A549 (cell line): ENCODE results near the gene HOMER3. TPM values are rescaled to one million over a fixed set of nuclear protein-coding genes. Genes with fewer than 3 reads are reported as not detected.

Source experiments
- ATAC-seq, 2 experiments: fragments of 200-7000 bp in 1 of 2; fragments of >200 bp in 1 of 2; cut with Nextera tagmentation in 1 of 2; cut with Tn5 transposase in 1 of 2; 3 replicates each; pipeline versions ENCODE4 v1.8.0 to v1.9.1; 2018 to 2020; ENCODE audit warnings: mild to moderate bottlenecking in 1 of 2, moderate library complexity in 1 of 2
- CTCF ChIA-PET: fragments of 300-600 bp; sonication (Branson Sonifier 250); formaldehyde crosslinking; extraction: SDS; loops from one replicate; lab custom pipeline; 2021; ENCODE audit warnings: antibody characterized with exemption, inconsistent platforms; lab: Yijun Ruan, JAX
- POLR2A ChIA-PET: fragments of 350-600 bp; formaldehyde crosslinking; extraction: SDS; loops from one replicate; lab custom pipeline; 2021; ENCODE audit warnings: antibody characterized with exemption, inconsistent platforms; lab: Yijun Ruan, JAX
- DNase-seq, 2 experiments: peaks; one replicate each; pipeline versions ENCODE4 v3.0.0 to v3.0.0-alpha.2; 2011 to 2016; ENCODE audit warnings: low read depth in 1 of 2, low spot score in 1 of 2
- FAIRE-seq: peaks from 2 replicates; lab custom pipeline; 2011; peaks lifted over from hg19 to GRCh38; lab: Jason Lieb, UNC
- H3K27ac ChIP-seq, 2 experiments: fragments of >200 bp; sonication (Bioruptor Twin); formaldehyde crosslinking; 3 replicates each; pipeline ENCODE4 v1.5.1; 2016 to 2017
- H3K4me1 ChIP-seq: fragments of >200 bp; sonication (Bioruptor Twin); formaldehyde crosslinking; 3 replicates; pipeline ENCODE4 v1.6.1; 2016
- H3K4me2 ChIP-seq: fragments of >200 bp; sonication (Bioruptor Twin); formaldehyde crosslinking; 3 replicates; pipeline ENCODE4 v1.6.1; 2016
- H3K4me3 ChIP-seq: fragments of >200 bp; sonication (Bioruptor Twin); formaldehyde crosslinking; 3 replicates; pipeline ENCODE4 v1.5.1; 2016
- H3K9me3 ChIP-seq: fragments of >200 bp; sonication (Bioruptor Twin); formaldehyde crosslinking; 3 replicates; pipeline ENCODE4 v1.6.1; 2016
- ATOH8 ChIP-seq: fragments of 250-450 bp; sonication (Bioruptor Pico); IDR thresholded peaks from 2 replicates; pipeline ENCODE4 v1.5.0; 2020; ENCODE audit warnings: low read depth, mild to moderate bottlenecking, moderate library complexity
- BHLHE40 ChIP-seq: IDR thresholded peaks from 2 replicates; pipeline ENCODE4 v1.6.1; 2012; ENCODE audit warnings: low read depth, low read length, inconsistent platforms
- CEBPB ChIP-seq, 2 experiments: fragments of >200 bp in 1 of 2; sonication (Bioruptor Twin) in 1 of 2; formaldehyde crosslinking in 1 of 2; IDR thresholded peaks; 2 replicates each; pipeline ENCODE4 v1.6.1; 2012 to 2016
- CHD2 ChIP-seq: fragments of 150-350 bp; IDR thresholded peaks from 2 replicates; pipeline ENCODE4 v1.6.1; 2014; ENCODE audit warnings: low read length; ENCODE audit not compliant: partially characterized antibody
- E2F6 ChIP-seq: IDR thresholded peaks from 2 replicates; pipeline ENCODE4 v1.6.1; 2012; ENCODE audit warnings: low read depth, borderline replicate concordance
- EHF ChIP-seq: fragments of 250-450 bp; sonication (Bioruptor Pico); IDR thresholded peaks from 2 replicates; pipeline ENCODE4 v1.5.0; 2020; ENCODE audit warnings: mild to moderate bottlenecking
- ESRRA ChIP-seq: fragments of 150-350 bp; IDR thresholded peaks from 2 replicates; pipeline ENCODE4 v1.6.1; 2014; ENCODE audit warnings: mild to moderate bottlenecking, low read length, borderline replicate concordance
- FOSL2 ChIP-seq, 2 experiments: fragments of 450-650 bp in 1 of 2; fragments of >200 bp in 1 of 2; sonication (Bioruptor Twin) in 1 of 2; formaldehyde crosslinking; IDR thresholded peaks; 2 replicates each; pipeline versions ENCODE4 v1.5.0 to v1.6.1; 2016 to 2020; ENCODE audit warnings: mild to moderate bottlenecking in 1 of 2, moderate library complexity in 1 of 2
- FOXS1 ChIP-seq: fragments of 250-450 bp; sonication (Bioruptor Pico); IDR thresholded peaks from 2 replicates; pipeline ENCODE4 v1.5.0; 2020; ENCODE audit warnings: mild to moderate bottlenecking, moderate library complexity
- HDAC2 ChIP-seq: fragments of 200-600 bp; sonication (generic); IDR thresholded peaks from 2 replicates; pipeline ENCODE4 v1.6.1; 2016
- HEYL ChIP-seq: fragments of 250-450 bp; sonication (Bioruptor Pico); IDR thresholded peaks from 2 replicates; pipeline ENCODE4 v1.8.0; 2021; ENCODE audit warnings: mild to moderate bottlenecking, moderate library complexity
- HMGXB4 ChIP-seq: fragments of 250-450 bp; sonication (Bioruptor Pico); IDR thresholded peaks from 2 replicates; pipeline ENCODE4 v1.5.0; 2021; ENCODE audit warnings: mild to moderate bottlenecking, moderate library complexity, borderline replicate concordance
- HOXB5 ChIP-seq: fragments of 250-450 bp; sonication (Bioruptor Pico); IDR thresholded peaks from 2 replicates; pipeline ENCODE4 v1.5.0; 2020; ENCODE audit warnings: mild to moderate bottlenecking, moderate library complexity
- JUN ChIP-seq, 2 experiments: fragments of >200 bp; sonication (Bioruptor Twin); formaldehyde crosslinking; IDR thresholded peaks; 2 replicates in 1 of 2; 3 replicates in 1 of 2; pipeline ENCODE4 v1.6.1; 2016 to 2017
- MAX ChIP-seq: IDR thresholded peaks from 2 replicates; pipeline ENCODE4 v1.6.1; 2012
- MAZ ChIP-seq: fragments of 150-350 bp; IDR thresholded peaks from 2 replicates; pipeline ENCODE4 v1.6.1; 2014; ENCODE audit warnings: antibody characterized with exemption, low read depth, low read length, borderline replicate concordance
- MYC ChIP-seq: IDR thresholded peaks from 2 replicates; pipeline ENCODE4 v1.6.1; 2012; ENCODE audit warnings: mild to moderate bottlenecking, inconsistent platforms, low read length, improper control_type of control experiment, borderline replicate concordance
- NFE2L2 ChIP-seq: fragments of 150-350 bp; conservative IDR thresholded peaks from 2 replicates; pipeline ENCODE4 v1.6.1; 2014; ENCODE audit warnings: low read length
- PHF8 ChIP-seq: fragments of 200-600 bp; sonication (generic); IDR thresholded peaks from 2 replicates; pipeline ENCODE4 v1.6.1; 2016; ENCODE audit warnings: low read depth, mild to moderate bottlenecking, antibody characterized with exemption, moderate library complexity, borderline replicate concordance
- RCOR1 ChIP-seq: fragments of 150-350 bp; IDR thresholded peaks from 2 replicates; pipeline ENCODE4 v1.6.1; 2014; ENCODE audit warnings: antibody characterized with exemption, low read length, low read depth
- RFX5 ChIP-seq: fragments of 450-650 bp; IDR thresholded peaks from 2 replicates; pipeline ENCODE4 v1.7.1; 2014; ENCODE audit warnings: antibody characterized with exemption, mild to moderate bottlenecking, moderate library complexity
- RNF2 ChIP-seq: fragments of 200-600 bp; sonication (generic); IDR thresholded peaks from 2 replicates; pipeline ENCODE4 v1.6.1; 2016; ENCODE audit warnings: low read depth, mild to moderate bottlenecking, antibody characterized with exemption, moderate library complexity, borderline replicate concordance
- SMC3 ChIP-seq: fragments of >200 bp; sonication (Bioruptor Twin); formaldehyde crosslinking; IDR thresholded peaks from 3 replicates; pipeline ENCODE4 v1.6.1; 2018; ENCODE audit warnings: inconsistent platforms
- SREBF2 ChIP-seq: fragments of 450-650 bp; IDR thresholded peaks from 2 replicates; pipeline ENCODE4 v1.6.1; 2014; ENCODE audit warnings: mild to moderate bottlenecking, moderate library complexity
- TP53 ChIP-seq: fragments of 250-450 bp; sonication (Bioruptor Pico); IDR thresholded peaks from 2 replicates; pipeline ENCODE4 v1.5.0; 2021; ENCODE audit warnings: mild to moderate bottlenecking, moderate library complexity
- USF2 ChIP-seq: fragments of 450-650 bp; IDR thresholded peaks from 2 replicates; pipeline ENCODE4 v1.6.1; 2014; ENCODE audit warnings: antibody characterized with exemption
- WGBS: methylation state at CpG from one replicate; pipeline ENCODE4 v1.1.6; 2017; ENCODE audit errors: missing lambda C conversion rate; 5-methylcytosine and 5-hydroxymethylcytosine counted together
- polyA plus RNA-seq, 4 experiments: library from polyadenylated mRNA; depleted of rRNA in 3 of 4; stranded (reverse); fragments of >200 nt; fragmentation: RNase III in 1 of 4; extraction: RNeasy Plus Mini Kit Qiagen cat#74134 plus additional on column Dnase treatment in 1 of 4; gene quantifications; 2 replicates in 3 of 4; 3 replicates in 1 of 4; pipeline ENCODE4 v1.2.3, GENCODE V29; 2011 to 2017

The HOMER3 gene
- polyA plus RNA-seq, 2 of the 4 experiments (the other 2 are of a cell fraction) = 9.9 to 35.4 TPM

- 91% methylated on average over 12 of the region's 14 CpGs for WGBS
- Histone ChIP-seq H3K4me3 (no peak overlapping the region), H3K4me1 (0 out of 3 replicates have a peak, but pooled peaks cover 2% of the 10 kb centered on the region), H3K27ac (no peak overlapping the region), H3K4me2 (no peak overlapping the region), H3K9me3 (no peaks in the 10 kb centered on the region)
- ChIA-PET POLR2A (no interaction called here), CTCF (interaction anchor here (5.1 kb wide), 1 partner anchor 40 kb away, joined by 26 read pairs; no protein-coding TSS in a partner anchor)
- no peak for ATAC-seq
- no peak for DNase-seq
- TF ChIP-seq USF2 (no peak), MYC (no peak), RCOR1 (no peak), HMGXB4 (CRISPR knock-in tag) (no peak), SMC3 (no peak), FOSL2 (IDR thresholded peaks at IDR 0.05) (no peak), FOSL2 (CRISPR knock-in tag; IDR thresholded peaks at IDR 0.05) (no peak), MAX (no peak), RFX5 (no peak), TP53 (CRISPR knock-in tag) (no peak), RNF2 (no peak), JUN (IDR thresholded peaks at IDR 0.05) (no peak), FOXS1 (CRISPR knock-in tag) (no peak), BHLHE40 (no peak), CHD2 (no peak), MAZ (no peak), CEBPB (IDR thresholded peaks at IDR 0.05) (no peak), NFE2L2 (no peak), PHF8 (no peak), HDAC2 (no peak)
- FAIRE-seq = no peak
Observed at GRCh38 chr19:18946918-18947317, 5.9 kb upstream of the HOMER3 start.

GRCh38 chr19:18946335-18946734 lies 5.3 kb upstream of the HOMER3 start:
- CTCF ChIA-PET = interaction anchor here (5.1 kb wide), 1 partner anchor 41 kb away, joined by 26 read pairs; no protein-coding TSS in a partner anchor
- H3K4me1 ChIP-seq = 0 out of 3 replicates have a peak, but pooled peaks cover 3% of the 10 kb centered on the region
- TF ChIP-seq ESRRA (no peak), SREBF2 (no peak), EHF (CRISPR knock-in tag) (no peak), HOXB5 (CRISPR knock-in tag) (no peak), E2F6 (no peak), HEYL (CRISPR knock-in tag) (no peak), NFE2L2 (no peak), ATOH8 (CRISPR knock-in tag) (no peak)
- no peaks in the 10 kb centered on the region for H3K9me3 ChIP-seq
- DNase-seq (no peak), ATAC-seq (no peak), FAIRE-seq (no peak)
- POLR2A ChIA-PET = no interaction called here
- no peak overlapping the region for H3K27ac ChIP-seq
- no peak overlapping the region for H3K4me2 ChIP-seq
- no peak overlapping the region for H3K4me3 ChIP-seq
